ENCODE data around the gene LGALS1. TPM values are rescaled to one million over a fixed set of nuclear protein-coding genes. Genes with fewer than 3 reads are reported as not detected.

The LGALS1 gene
- total RNA-seq, 1 experiment from 2014 or later: 2,325 TPM

GRCh38 chr22:37633625-37634416, 41.6 kb upstream of the LGALS1 start:
- no peak overlapping the region for H3K4me3 ChIP-seq (ENCODE audit: low read length)
- DNase-seq (no peak), ATAC-seq (peak; percentile 26; the same call in 1 of the 2 replicates)
- no peaks in the 10 kb centered on the region for H3K9me2 ChIP-seq (replicated peaks; ENCODE audit: low read length)
- peaks cover under 1% of the 10 kb centered on the region; the same call in 1 of the 2 replicates for H3K4me1 ChIP-seq (ENCODE audit: insufficient read depth, low read length)
- no TSS peak for BruUV-seq (replicated peaks)
- H3K4me2 ChIP-seq (ENCODE audit: low read length): no peak overlapping the region
- no peaks in the 10 kb centered on the region for H4K20me1 ChIP-seq (ENCODE audit: low read length)
- H3K9ac ChIP-seq (ENCODE audit: low read length): no peak overlapping the region
- H2AFZ ChIP-seq (ENCODE audit: low read length): no peak overlapping the region
- POLR2A ChIA-PET (ENCODE audit: unreplicated experiment): no interaction called here
- no peaks in the 10 kb centered on the region for H3K79me2 ChIP-seq (ENCODE audit: low read length)
- no peaks in the 10 kb centered on the region for H3K36me3 ChIP-seq (ENCODE audit: low read depth, low read length)
- CTCF ChIA-PET: no interaction called here
- no peak overlapping the region for H3K27ac ChIP-seq (ENCODE audit: low read length)
- TF ChIP-seq CTCF (conservative IDR thresholded peaks at IDR 0.05; ENCODE audit: low read depth, low read length) (no peak), EZH2 (IDR thresholded peaks at IDR 0.05; ENCODE audit: low read length, unreplicated experiment) (no peak), EZH2phosphoT487 (IDR thresholded peaks at IDR 0.05; ENCODE audit: borderline replicate concordance, low read length) (no peak)
- intact Hi-C loops (cut with micrococcal nuclease): no loop called here
- H3F3A ChIP-seq (ENCODE audit: low read length, unreplicated experiment): no peaks in the 10 kb centered on the region
- H3K27me3 ChIP-seq (ENCODE audit: low read length): no peaks in the 10 kb centered on the region
- H3K9me3 ChIP-seq (ENCODE audit: low read length): no peaks in the 10 kb centered on the region

- no peak for DNase-seq
- ChIA-PET POLR2A (ENCODE audit: unreplicated experiment) (no interaction called here), CTCF (no interaction called here)
- Histone ChIP-seq H3K79me2 (ENCODE audit: low read length) (no peaks in the 10 kb centered on the region), H3K4me2 (ENCODE audit: low read length) (no peak overlapping the region), H3K27ac (ENCODE audit: low read length) (no peak overlapping the region), H3K4me1 (ENCODE audit: insufficient read depth, low read length) (peaks cover 4% of the 10 kb centered on the region; the same call in 1 of the 2 replicates), H3K4me3 (ENCODE audit: low read length) (no peak overlapping the region), H2AFZ (ENCODE audit: low read length) (no peak overlapping the region), H4K20me1 (ENCODE audit: low read length) (no peaks in the 10 kb centered on the region), H3K9me3 (ENCODE audit: low read length) (no peaks in the 10 kb centered on the region), H3F3A (ENCODE audit: low read length, unreplicated experiment) (no peaks in the 10 kb centered on the region), H3K9me2 (replicated peaks; ENCODE audit: low read length) (no peaks in the 10 kb centered on the region), H3K36me3 (ENCODE audit: low read depth, low read length) (no peaks in the 10 kb centered on the region), H3K27me3 (ENCODE audit: low read length) (no peaks in the 10 kb centered on the region), H3K9ac (ENCODE audit: low read length) (no peak overlapping the region)
- BruUV-seq (replicated peaks): no TSS peak
- TF ChIP-seq EZH2 (IDR thresholded peaks at IDR 0.05; ENCODE audit: low read length, unreplicated experiment) (no peak), CTCF (conservative IDR thresholded peaks at IDR 0.05; ENCODE audit: low read depth, low read length) (0 out of 2 replicates have a peak, but pooled peaks have one; percentile 22)
- no peak for ATAC-seq
- intact Hi-C loops (cut with micrococcal nuclease): no loop called here
Observed at GRCh38 chr22:37634417-37634924, 41.0 kb upstream of the LGALS1 start.

- H2AFZ ChIP-seq (ENCODE audit: low read length): no peak overlapping the region
- POLR2A ChIA-PET (ENCODE audit: unreplicated experiment): no interaction called here
- TF ChIP-seq CTCF (conservative IDR thresholded peaks at IDR 0.05; ENCODE audit: low read depth, low read length) (no peak), EZH2phosphoT487 (IDR thresholded peaks at IDR 0.05; ENCODE audit: borderline replicate concordance, low read length) (no peak), EZH2 (IDR thresholded peaks at IDR 0.05; ENCODE audit: low read length, unreplicated experiment) (no peak)
- H3K4me2 ChIP-seq (ENCODE audit: low read length): no peak overlapping the region
- peaks cover 4% of the 10 kb centered on the region; the same call in 1 of the 2 replicates for H3K4me1 ChIP-seq (ENCODE audit: insufficient read depth, low read length)
- ATAC-seq: no peak
- intact Hi-C loops (cut with micrococcal nuclease): no loop called here
- no peaks in the 10 kb centered on the region for H3K27me3 ChIP-seq (ENCODE audit: low read length)
- no peak overlapping the region for H3K4me3 ChIP-seq (ENCODE audit: low read length)
- no peaks in the 10 kb centered on the region for H3K36me3 ChIP-seq (ENCODE audit: low read depth, low read length)
- H3K9me3 ChIP-seq (ENCODE audit: low read length): no peaks in the 10 kb centered on the region
- BruUV-seq (replicated peaks): no TSS peak
- H3K79me2 ChIP-seq (ENCODE audit: low read length): no peaks in the 10 kb centered on the region
- DNase-seq: no peak
- H3K9ac ChIP-seq (ENCODE audit: low read length): no peak overlapping the region
- CTCF ChIA-PET: no interaction called here
- H4K20me1 ChIP-seq (ENCODE audit: low read length): no peaks in the 10 kb centered on the region
- H3K9me2 ChIP-seq (replicated peaks; ENCODE audit: low read length): no peaks in the 10 kb centered on the region
- H3K27ac ChIP-seq (ENCODE audit: low read length): no peak overlapping the region
- no peaks in the 10 kb centered on the region for H3F3A ChIP-seq (ENCODE audit: low read length, unreplicated experiment)
Observed at GRCh38 chr22:37635157-37635556, 40.3 kb upstream of the LGALS1 start.
